Lower lobe of right lung (tissue), 2 donors: ENCODE data around the gene CHI3L1. TPM values are rescaled to one million over a fixed set of nuclear protein-coding genes. Genes with fewer than 3 reads are reported as not detected.
A peak's percentile ranks its signal among the peaks of the same experiment; 100 is the strongest.

ENCODE experiments used
- ATAC-seq, 2 donors: fragments of 200-7000 bp; cut with Tn5 transposase; one replicate each; pipeline ENCODE4 v1.9.1; 2020 to 2022; ENCODE audit warnings: mild to moderate bottlenecking in 2 of 2, moderate library complexity in 2 of 2
- DNase-seq: peaks from one replicate; pipeline ENCODE4 v3.0.0-alpha.2; 2020
- H3K27ac ChIP-seq: fragments of 200-600 bp; one replicate; pipeline ENCODE4 v1.8.0; 2022
- H3K27me3 ChIP-seq: fragments of 200-600 bp; one replicate; pipeline ENCODE4 v1.8.0; 2022; ENCODE audit warnings: low read depth
- H3K36me3 ChIP-seq: fragments of 200-600 bp; one replicate; pipeline ENCODE4 v1.8.0; 2022; ENCODE audit warnings: mild to moderate bottlenecking
- H3K4me1 ChIP-seq: fragments of 200-600 bp; one replicate; pipeline ENCODE4 v1.8.0; 2022
- H3K4me3 ChIP-seq: fragments of 200-600 bp; one replicate; pipeline ENCODE4 v1.8.0; 2022; ENCODE audit warnings: mild to moderate bottlenecking
- H3K9me3 ChIP-seq: fragments of 200-600 bp; one replicate; pipeline ENCODE4 v1.8.0; 2022
- intact Hi-C: fragments of 100-400 bp; cut with DNase I; formaldehyde crosslinking; loops from one replicate; pipeline ENCODE4 v1.11.0; 2022
- total RNA-seq: library from RNA; stranded (reverse); fragmentation: NEBNext Ultra II Directional; extraction: Animal tissue kit (Norgen Biotek cat#: 25700); gene quantifications from one replicate; pipeline ENCODE4 v1.2.1, GENCODE V29; 2021
- TF ChIP-seq, protein P1 (sequence below): fragments of 200-600 bp; IDR thresholded peaks from one replicate; pipeline ENCODE4 v1.8.0; 2022; ENCODE audit warnings: antibody characterized with exemption, mild to moderate bottlenecking
- donor health status: DM: no; HTN: yes; CAD: no; lungs with severe emphysema.

Gene CHI3L1
- total RNA-seq, 1 donor from 2014 or later = 22.2 TPM

DNA sequence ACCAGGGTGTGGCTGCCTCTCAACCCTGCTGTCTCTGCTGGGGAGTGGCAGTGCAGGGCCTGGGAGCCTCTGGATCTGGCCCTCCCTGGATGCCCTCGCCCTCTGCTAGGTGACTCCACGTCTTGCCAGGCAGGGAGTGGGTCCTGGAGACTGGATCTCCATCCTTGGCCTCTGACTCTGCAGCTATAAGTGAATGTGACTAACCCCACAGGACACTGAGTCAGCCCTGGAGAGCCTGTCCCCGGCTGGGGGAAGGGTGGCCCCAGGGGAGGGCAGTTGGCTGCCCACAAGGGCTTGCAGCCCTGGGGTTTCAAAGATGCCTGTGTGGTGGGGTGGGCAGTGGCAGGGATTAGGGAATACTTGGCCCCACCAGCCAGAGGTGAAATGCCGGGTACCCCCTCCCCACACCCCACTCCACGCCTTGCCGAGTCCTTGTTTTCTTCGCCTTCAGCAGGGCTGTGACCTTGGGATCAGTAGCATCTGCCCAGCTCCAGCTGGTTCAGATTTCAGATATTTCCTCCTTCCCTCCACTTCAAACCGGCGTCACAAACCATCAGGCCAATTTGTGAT is 8.9 kb downstream of the CHI3L1 start:
- peak in 1 of 2 donors; percentile 16 for ATAC-seq
- Histone ChIP-seq H3K27me3 (no peaks in the 10 kb centered on the region), H3K9me3 (no peaks in the 10 kb centered on the region), H3K4me3 (no peak overlapping the region), H3K27ac (no peak overlapping the region), H3K36me3 (no peaks in the 10 kb centered on the region), H3K4me1 (peaks cover 21% of the 10 kb centered on the region)
- DNase-seq = no peak
- TF ChIP-seq, protein P1, sequence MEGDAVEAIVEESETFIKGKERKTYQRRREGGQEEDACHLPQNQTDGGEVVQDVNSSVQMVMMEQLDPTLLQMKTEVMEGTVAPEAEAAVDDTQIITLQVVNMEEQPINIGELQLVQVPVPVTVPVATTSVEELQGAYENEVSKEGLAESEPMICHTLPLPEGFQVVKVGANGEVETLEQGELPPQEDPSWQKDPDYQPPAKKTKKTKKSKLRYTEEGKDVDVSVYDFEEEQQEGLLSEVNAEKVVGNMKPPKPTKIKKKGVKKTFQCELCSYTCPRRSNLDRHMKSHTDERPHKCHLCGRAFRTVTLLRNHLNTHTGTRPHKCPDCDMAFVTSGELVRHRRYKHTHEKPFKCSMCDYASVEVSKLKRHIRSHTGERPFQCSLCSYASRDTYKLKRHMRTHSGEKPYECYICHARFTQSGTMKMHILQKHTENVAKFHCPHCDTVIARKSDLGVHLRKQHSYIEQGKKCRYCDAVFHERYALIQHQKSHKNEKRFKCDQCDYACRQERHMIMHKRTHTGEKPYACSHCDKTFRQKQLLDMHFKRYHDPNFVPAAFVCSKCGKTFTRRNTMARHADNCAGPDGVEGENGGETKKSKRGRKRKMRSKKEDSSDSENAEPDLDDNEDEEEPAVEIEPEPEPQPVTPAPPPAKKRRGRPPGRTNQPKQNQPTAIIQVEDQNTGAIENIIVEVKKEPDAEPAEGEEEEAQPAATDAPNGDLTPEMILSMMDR = no peak
- intact Hi-C loops = no loop called here

DNA sequence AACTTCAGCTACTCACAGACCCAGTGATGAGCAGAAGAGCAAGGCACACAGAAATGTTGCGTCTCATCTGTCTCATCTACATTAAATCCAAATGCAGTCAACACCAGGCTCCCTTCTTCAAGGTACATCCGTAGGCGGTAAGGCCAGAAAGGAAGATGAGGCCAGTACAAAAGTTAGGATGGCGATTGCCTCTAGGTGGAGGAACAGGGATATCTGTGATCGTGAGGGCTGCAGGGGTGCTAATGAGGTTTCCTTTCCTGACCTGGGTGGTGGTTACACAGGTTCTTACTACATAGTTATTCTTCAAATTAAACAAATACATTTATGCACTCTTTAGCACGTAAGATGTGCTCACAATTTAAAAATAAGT is 9.5 kb downstream of the CHI3L1 start:
- H3K27me3 ChIP-seq = no peaks in the 10 kb centered on the region
- intact Hi-C loops = no loop called here
- no peak overlapping the region for H3K27ac ChIP-seq

DNA sequence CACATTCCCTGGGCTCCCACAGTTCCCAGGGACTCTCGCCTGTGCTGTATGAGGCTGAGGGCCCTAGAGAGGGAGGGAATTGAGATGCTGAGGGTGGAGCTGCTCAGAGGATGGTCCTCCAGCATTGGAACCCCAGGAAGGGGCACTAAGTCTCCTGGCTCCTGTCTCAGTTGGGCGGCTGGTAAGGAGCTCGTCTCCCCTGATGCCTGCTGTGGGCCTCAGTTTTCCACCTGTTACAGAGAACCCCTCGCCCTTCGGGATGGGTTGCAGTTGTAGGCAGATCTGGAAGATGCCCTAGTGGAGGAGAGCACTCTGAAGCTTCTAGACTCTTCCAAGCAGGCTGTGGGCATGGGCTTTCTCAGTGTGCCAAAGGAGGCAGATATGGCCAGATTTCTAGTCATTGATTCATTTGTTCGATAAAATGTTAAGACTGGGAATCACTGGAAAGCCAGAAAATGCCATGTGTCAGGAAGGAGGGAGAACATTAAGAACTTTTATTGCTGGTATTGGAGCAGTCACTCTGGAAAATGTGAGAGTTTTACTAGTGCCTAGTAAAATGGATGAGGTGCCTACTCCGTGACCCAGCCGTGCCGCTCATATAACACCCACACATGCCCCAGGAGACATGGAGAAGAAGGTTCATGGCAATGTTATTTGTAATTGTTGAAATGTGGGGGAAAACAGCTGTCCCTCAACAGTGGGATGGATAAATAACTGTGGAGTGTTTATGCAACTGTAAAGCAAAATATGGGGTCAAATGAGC is 10.1 kb downstream of the CHI3L1 start:
- intact Hi-C loops = no loop called here
- Histone ChIP-seq H3K36me3 (no peaks in the 10 kb centered on the region), H3K9me3 (no peaks in the 10 kb centered on the region), H3K27ac (no peak overlapping the region), H3K27me3 (no peaks in the 10 kb centered on the region), H3K4me3 (no peak overlapping the region), H3K4me1 (peaks cover 21% of the 10 kb centered on the region)
- TF ChIP-seq, protein P1 = no peak
- ATAC-seq (no peak), DNase-seq (no peak)

More for the DNA sequence above, 9.5 kb downstream of the CHI3L1 start:
- DNase-seq = no peak
- ATAC-seq = no peak
- H3K4me1 ChIP-seq = peaks cover 21% of the 10 kb centered on the region
- H3K9me3 ChIP-seq = no peaks in the 10 kb centered on the region
- H3K4me3 ChIP-seq = no peak overlapping the region
- TF ChIP-seq, protein P1 = no peak
- H3K36me3 ChIP-seq = no peaks in the 10 kb centered on the region

DNA sequence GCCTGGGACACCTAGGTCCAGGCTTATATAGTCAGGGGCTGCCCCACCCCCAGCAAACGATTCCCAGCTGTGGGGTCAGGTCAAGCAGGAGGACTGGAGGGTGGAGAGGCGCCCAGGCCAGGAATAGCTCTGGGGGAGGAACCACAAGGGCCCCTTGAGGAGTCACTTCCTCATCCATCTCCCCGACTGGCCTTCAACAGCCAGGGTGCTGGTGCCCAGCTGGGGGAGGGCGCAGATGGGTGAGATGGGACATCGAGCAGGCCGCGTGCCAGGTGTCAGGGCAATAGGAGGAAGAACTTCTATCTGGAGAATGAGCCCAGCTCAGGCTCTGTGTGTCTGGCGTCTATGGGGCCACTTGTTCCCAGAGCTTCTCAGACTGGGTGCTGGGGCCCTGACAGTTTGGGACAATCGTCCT is 10.7 kb downstream of the CHI3L1 start:
- H3K27ac ChIP-seq = no peak overlapping the region
- H3K36me3 ChIP-seq = no peaks in the 10 kb centered on the region
- H3K4me3 ChIP-seq = no peak overlapping the region
- no peaks in the 10 kb centered on the region for H3K9me3 ChIP-seq
- DNase-seq (no peak), ATAC-seq (peak; percentile 30 to 56)
- intact Hi-C loops = no loop called here
- TF ChIP-seq, protein P1 = no peak
- H3K4me1 ChIP-seq = peaks cover 21% of the 10 kb centered on the region
- no peaks in the 10 kb centered on the region for H3K27me3 ChIP-seq

DNA sequence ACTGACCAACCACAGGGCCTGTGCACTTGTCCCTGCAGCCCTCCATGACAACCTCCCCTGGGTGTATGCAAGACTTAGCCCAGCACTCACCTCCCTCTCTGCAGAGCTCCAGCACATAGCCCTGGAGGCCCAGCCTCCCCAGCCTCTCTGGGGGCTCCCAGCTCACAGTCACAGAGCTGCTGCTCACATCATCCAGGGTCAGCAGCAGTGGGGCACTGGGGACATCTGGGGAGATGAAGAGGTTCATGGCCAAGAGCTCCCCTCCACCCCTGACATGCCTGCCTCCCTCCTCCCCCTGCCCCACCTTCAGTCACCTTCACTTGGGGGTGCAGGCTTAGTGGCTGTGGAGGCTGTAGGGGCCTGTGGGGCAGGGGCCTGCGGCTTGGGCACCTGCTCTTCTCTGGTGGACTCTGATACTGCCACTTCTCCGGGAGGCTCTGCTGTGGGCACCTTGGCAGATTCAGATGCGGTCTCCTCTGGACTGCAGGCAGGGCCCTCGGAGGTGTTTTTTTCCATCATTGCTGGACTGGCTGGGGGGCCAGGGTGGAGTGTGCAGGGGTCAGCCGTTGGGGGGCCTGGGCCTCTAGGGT is 11.2 kb downstream of the CHI3L1 start, which contains the start of gene MYBPH:
TSS of gene MYBPH (minus strand) at position 590 of the 590 bp plus-strand sequence. CDS start at position 519, 71 bp downstream.
- no peaks in the 10 kb centered on the region for H3K36me3 ChIP-seq
- DNase-seq = no peak
- intact Hi-C loops = no loop called here
- no peaks in the 10 kb centered on the region for H3K27me3 ChIP-seq
- TF ChIP-seq, protein P1 = no peak
- H3K27ac ChIP-seq = no peak within 1 kb of the TSS
- H3K9me3 ChIP-seq = no peaks in the 10 kb centered on the region
- ATAC-seq = no peak
- H3K4me1 ChIP-seq = peaks cover 21% of the 10 kb centered on the region
- H3K4me3 ChIP-seq = no peak within 1 kb of the TSS
